Osteoblast (primary cell): ENCODE data around the gene ADGRL3. TPM values are rescaled to one million over a fixed set of nuclear protein-coding genes. Genes with fewer than 3 reads are reported as not detected.

Experiments
- DNase-seq: peaks from one replicate; pipeline ENCODE4 v3.0.0; 2011; ENCODE audit warnings: low spot score, mixed read lengths; ENCODE audit not compliant: insufficient read length; ENCODE audit errors: missing footprints
- H2AFZ ChIP-seq: 2 replicates; pipeline ENCODE4 v1.6.0; 2011; ENCODE audit warnings: mild to moderate bottlenecking, low read length
- H3K27ac ChIP-seq: 2 replicates; pipeline ENCODE4 v1.5.1; 2011; ENCODE audit warnings: mild to moderate bottlenecking, low read depth, low read length, moderate library complexity
- H3K27me3 ChIP-seq: 2 replicates; pipeline ENCODE4 v1.6.0; 2012; ENCODE audit warnings: mild to moderate bottlenecking, control low read depth, inconsistent platforms, low read length, moderate library complexity; ENCODE audit not compliant: insufficient read depth
- H3K36me3 ChIP-seq: 2 replicates; pipeline ENCODE4 v1.5.1; 2011; ENCODE audit warnings: mild to moderate bottlenecking, low read length, control low read depth, moderate library complexity; ENCODE audit not compliant: insufficient read depth
- H3K4me1 ChIP-seq: 2 replicates; pipeline ENCODE4 v1.5.1; 2011; ENCODE audit warnings: mild to moderate bottlenecking, low read length, control low read depth, moderate library complexity; ENCODE audit not compliant: insufficient read depth
- H3K4me2 ChIP-seq: 2 replicates; pipeline ENCODE4 v1.6.0; 2011; ENCODE audit warnings: mild to moderate bottlenecking, low read length; ENCODE audit not compliant: insufficient read depth
- H3K4me3 ChIP-seq: fragments of 200-600 bp; sonication (generic); 3 replicates; pipeline ENCODE4 v1.5.1; 2012; ENCODE audit warnings: mild to moderate bottlenecking, low read length, inconsistent platforms; ENCODE audit not compliant: insufficient read depth
- H3K79me2 ChIP-seq: 2 replicates; pipeline ENCODE4 v1.6.0; 2012; ENCODE audit warnings: mild to moderate bottlenecking, low read length, control low read depth, inconsistent platforms; ENCODE audit not compliant: insufficient read depth
- H3K9me3 ChIP-seq: 2 replicates; pipeline ENCODE4 v1.5.1; 2011; ENCODE audit warnings: low read depth, low read length, control low read depth
- H4K20me1 ChIP-seq: 2 replicates; pipeline ENCODE4 v1.6.0; 2012; ENCODE audit warnings: mild to moderate bottlenecking, low read length, control low read depth; ENCODE audit not compliant: insufficient read depth
- total RNA-seq: library from RNA; depleted of rRNA; stranded (reverse); fragments of >200 nt; gene quantifications from 2 replicates; pipeline ENCODE4 v1.2.3, GENCODE V29; 2012
- TF ChIP-seq, protein P1 (sequence below): IDR thresholded peaks from 2 replicates; pipeline ENCODE4 v1.5.1; 2011; ENCODE audit warnings: mild to moderate bottlenecking, low read depth, low read length, moderate library complexity; ENCODE audit errors: extremely low read depth

The ADGRL3 gene
- total RNA-seq, 1 donor = not detected

DNA sequence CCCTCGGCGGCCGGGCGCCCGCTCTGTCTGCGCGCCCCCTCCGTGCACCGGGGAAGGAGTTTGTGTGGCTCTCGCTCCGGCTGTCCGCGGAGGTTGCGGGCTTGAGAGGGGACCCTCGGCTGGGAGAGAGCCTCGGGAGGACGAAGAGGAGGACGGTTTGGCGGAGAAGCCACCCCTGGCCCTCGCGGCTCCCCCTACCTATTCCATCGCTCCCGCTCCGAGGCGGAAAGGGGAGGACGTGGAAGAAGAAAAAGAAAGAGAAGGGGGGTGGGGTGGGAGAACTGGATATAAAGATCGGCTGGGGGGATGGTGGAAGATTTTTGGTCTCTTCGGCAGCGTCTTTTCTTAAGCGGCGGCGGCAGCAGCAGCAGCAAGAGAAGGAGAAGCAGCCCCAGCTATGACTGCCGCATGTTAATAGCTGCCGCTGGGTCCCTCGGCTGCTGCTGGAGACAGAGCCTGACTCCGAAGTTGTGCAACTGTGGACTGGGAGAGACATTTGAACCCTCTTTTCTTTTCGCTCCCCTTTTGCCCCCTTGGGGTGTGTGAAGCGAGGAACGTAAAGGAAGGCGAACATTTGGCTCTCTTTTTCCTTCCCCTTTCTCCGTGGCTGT, 895 bp downstream of the ADGRL3 start:
- H3K4me3 ChIP-seq = peak overlapping the region; percentile 37
- H3K36me3 ChIP-seq = no peaks in the 10 kb centered on the region
- DNase-seq = peak; percentile 75
- H3K79me2 ChIP-seq = no peaks in the 10 kb centered on the region
- peak overlapping the region; percentile 39 for H3K4me2 ChIP-seq
- no peaks in the 10 kb centered on the region for H3K9me3 ChIP-seq
- H3K27ac ChIP-seq = no peak overlapping the region
- TF ChIP-seq, protein P1, sequence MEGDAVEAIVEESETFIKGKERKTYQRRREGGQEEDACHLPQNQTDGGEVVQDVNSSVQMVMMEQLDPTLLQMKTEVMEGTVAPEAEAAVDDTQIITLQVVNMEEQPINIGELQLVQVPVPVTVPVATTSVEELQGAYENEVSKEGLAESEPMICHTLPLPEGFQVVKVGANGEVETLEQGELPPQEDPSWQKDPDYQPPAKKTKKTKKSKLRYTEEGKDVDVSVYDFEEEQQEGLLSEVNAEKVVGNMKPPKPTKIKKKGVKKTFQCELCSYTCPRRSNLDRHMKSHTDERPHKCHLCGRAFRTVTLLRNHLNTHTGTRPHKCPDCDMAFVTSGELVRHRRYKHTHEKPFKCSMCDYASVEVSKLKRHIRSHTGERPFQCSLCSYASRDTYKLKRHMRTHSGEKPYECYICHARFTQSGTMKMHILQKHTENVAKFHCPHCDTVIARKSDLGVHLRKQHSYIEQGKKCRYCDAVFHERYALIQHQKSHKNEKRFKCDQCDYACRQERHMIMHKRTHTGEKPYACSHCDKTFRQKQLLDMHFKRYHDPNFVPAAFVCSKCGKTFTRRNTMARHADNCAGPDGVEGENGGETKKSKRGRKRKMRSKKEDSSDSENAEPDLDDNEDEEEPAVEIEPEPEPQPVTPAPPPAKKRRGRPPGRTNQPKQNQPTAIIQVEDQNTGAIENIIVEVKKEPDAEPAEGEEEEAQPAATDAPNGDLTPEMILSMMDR = no peak
- H4K20me1 ChIP-seq = no peaks in the 10 kb centered on the region
- H3K4me1 ChIP-seq = no peaks in the 10 kb centered on the region
- no peak overlapping the region for H2AFZ ChIP-seq
- H3K27me3 ChIP-seq = peaks cover 23% of the 10 kb centered on the region

DNA sequence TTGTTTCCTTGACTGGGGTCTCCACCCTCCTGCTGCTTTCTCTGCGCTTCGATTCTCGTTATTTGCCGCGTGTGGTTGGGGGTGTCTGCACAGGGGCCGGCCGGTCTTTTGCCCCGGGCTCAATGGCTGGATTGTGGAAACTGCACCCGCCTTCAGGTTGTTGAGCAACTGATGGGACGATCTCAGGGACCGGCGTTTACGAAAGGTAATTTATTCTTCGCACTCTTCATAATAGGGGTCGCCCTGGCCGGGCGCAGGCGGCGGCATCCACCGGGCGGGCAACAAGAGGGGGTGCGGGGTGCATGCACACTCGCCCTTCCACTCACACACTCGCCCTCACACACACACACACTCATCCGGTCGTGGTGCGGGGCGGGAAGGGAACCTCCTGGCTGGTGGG, 1.4 kb downstream of the ADGRL3 start:
- H3K27me3 ChIP-seq = peaks cover 23% of the 10 kb centered on the region
- H4K20me1 ChIP-seq = no peaks in the 10 kb centered on the region
- H3K4me3 ChIP-seq = peak overlapping the region; percentile 37
- no peak overlapping the region for H3K4me2 ChIP-seq
- H3K36me3 ChIP-seq = no peaks in the 10 kb centered on the region
- peak; percentile 70 for DNase-seq
- TF ChIP-seq, protein P1 = no peak
- no peaks in the 10 kb centered on the region for H3K4me1 ChIP-seq
- H2AFZ ChIP-seq = no peak overlapping the region
- H3K79me2 ChIP-seq = no peaks in the 10 kb centered on the region
- no peak overlapping the region for H3K27ac ChIP-seq
- no peaks in the 10 kb centered on the region for H3K9me3 ChIP-seq

DNA sequence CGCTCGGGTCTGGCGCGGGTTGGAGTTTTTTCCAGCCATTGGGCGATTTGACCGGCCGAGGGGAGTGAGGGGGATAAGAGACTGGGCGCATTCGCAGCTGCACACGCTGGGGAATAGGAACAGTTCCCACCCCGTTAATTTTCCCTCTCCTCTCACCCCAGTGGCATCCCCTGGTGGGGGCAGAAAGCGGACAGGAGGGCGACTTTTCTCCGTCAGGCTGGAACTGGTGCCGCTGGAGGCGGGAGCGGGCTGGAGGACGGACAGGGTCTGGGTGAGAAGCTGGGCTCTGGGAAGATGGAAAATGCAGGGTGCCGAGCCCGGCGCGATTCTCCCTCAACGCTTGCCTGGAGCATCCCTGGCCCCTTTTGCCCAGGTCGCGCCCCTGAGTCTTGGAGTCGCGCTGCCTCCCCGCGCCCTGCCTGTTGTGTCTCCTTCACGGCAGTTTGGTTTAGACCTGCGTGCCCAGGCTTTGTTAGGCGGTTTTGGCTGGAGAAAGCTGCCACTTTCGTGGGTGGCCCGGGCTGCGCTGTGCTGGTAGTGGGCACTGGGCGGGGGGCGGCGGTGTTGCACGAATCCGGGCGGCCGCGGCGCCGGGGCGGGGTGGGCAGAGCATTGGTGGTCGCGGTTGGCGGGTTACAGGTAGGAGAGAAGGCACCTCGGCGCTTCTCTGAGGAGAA, 2.0 kb downstream of the ADGRL3 start:
- no peak overlapping the region for H3K4me3 ChIP-seq
- DNase-seq = peak; percentile 60
- no peaks in the 10 kb centered on the region for H3K4me1 ChIP-seq
- H3K27ac ChIP-seq = no peak overlapping the region
- peaks cover 23% of the 10 kb centered on the region for H3K27me3 ChIP-seq
- H4K20me1 ChIP-seq = no peaks in the 10 kb centered on the region
- H3K36me3 ChIP-seq = no peaks in the 10 kb centered on the region
- no peaks in the 10 kb centered on the region for H3K79me2 ChIP-seq
- TF ChIP-seq, protein P1 = no peak
- H3K9me3 ChIP-seq = no peaks in the 10 kb centered on the region
- no peak overlapping the region for H2AFZ ChIP-seq
- H3K4me2 ChIP-seq = no peak overlapping the region

DNA sequence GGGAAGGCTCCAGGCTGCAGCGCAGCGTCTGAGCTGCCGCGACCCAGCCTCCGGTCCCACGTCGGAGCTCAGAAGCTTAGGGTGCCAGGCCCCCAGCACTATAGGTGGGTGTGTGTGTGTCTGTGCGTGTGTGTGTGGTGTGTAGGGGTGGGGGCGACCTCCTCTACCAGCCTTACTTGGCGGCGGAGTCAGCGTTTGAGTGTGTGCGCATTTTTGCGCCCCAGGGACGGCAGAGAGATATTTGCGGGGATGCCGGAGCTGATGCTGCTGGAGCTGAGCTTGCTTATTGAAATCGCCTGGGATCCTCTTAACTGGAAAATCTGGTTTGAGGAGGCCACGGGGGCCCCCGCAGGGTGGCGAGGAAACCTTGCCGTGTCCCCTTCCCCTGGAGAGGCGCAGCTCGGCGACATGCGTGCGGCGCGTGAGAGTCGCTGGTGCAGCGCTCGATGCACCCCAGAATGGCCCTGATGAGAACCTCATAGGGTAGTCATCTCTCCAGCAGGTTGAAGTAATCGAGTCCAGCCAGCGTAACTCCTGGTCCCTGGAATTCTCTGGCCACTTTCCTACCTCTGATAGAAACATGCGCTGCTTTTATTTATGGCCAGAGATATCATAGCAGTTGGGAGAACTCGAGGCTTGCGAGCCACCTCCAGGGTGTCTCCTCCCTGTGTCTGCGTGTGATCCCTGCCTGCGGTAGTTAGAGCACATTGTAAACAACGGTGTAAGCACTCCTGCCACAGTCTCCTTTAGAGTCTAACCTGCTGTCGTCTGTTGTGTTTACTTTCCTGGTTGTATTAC, 2.7 kb downstream of the ADGRL3 start:
- TF ChIP-seq, protein P1 = no peak
- Histone ChIP-seq H3K9me3 (no peaks in the 10 kb centered on the region), H2AFZ (no peak overlapping the region), H3K27me3 (peaks cover 23% of the 10 kb centered on the region), H3K36me3 (no peaks in the 10 kb centered on the region), H3K4me3 (no peak overlapping the region), H3K4me2 (no peak overlapping the region), H3K79me2 (no peaks in the 10 kb centered on the region), H3K27ac (no peak overlapping the region), H3K4me1 (no peaks in the 10 kb centered on the region), H4K20me1 (no peaks in the 10 kb centered on the region)
- DNase-seq = peak; percentile 84
